Ovary (tissue), 9 donors: Measurements from ENCODE around the gene TNPO3. TPM values are rescaled to one million over a fixed set of nuclear protein-coding genes. Genes with fewer than 3 reads are reported as not detected.
"Not testable (repeated sequence)": the region's sequence is repeated elsewhere in the genome, so short reads cannot be mapped to it uniquely, and the experiment has no call there.

Experiments
- DNase-seq, 5 donors: peaks; one replicate each; pipeline ENCODE4 v3.0.0-alpha.2; 2019 to 2020
- H3K27ac ChIP-seq, 2 donors: fragments of 200-600 bp; one replicate each; pipeline versions ENCODE4 v1.5.1 to v1.8.0; 2019 to 2022
- H3K27me3 ChIP-seq: fragments of 200-600 bp; one replicate; pipeline ENCODE4 v1.8.0; 2022
- H3K36me3 ChIP-seq: fragments of 200-600 bp; sonication (generic); one replicate; pipeline ENCODE4 v1.5.1; 2019
- H3K4me1 ChIP-seq: one replicate; pipeline ENCODE4 v1.8.1; 2013; ENCODE audit warnings: mild to moderate bottlenecking, moderate library complexity; ENCODE audit not compliant: insufficient read depth
- H3K4me3 ChIP-seq: fragments of 200-600 bp; sonication (generic); one replicate; pipeline ENCODE4 v1.5.1; 2017
- H3K9me3 ChIP-seq, 2 donors: fragments of 200-600 bp in 1 of 2; sonication (generic) in 1 of 2; one replicate each; pipeline versions ENCODE4 v1.5.1 to v1.8.1; 2013 to 2019; ENCODE audit warnings: mild to moderate bottlenecking in 1 of 2, moderate library complexity in 1 of 2
- CTCF ChIP-seq, 3 donors: fragments of 450-650 bp in 2 of 3; fragments of 200-600 bp in 1 of 3; IDR thresholded peaks; one replicate each; pipeline versions ENCODE4 v1.5.1 to v1.8.0; 2016 to 2022; ENCODE audit warnings: antibody characterized with exemption in 3 of 3, mild to moderate bottlenecking in 1 of 3
- EP300 ChIP-seq: sonication (generic); formaldehyde crosslinking; IDR thresholded peaks from one replicate; pipeline ENCODE4 v1.6.1; 2017; ENCODE audit warnings: antibody characterized with exemption
- POLR2A ChIP-seq: fragments of 450-650 bp; IDR thresholded peaks from one replicate; pipeline ENCODE4 v1.6.1; 2017; ENCODE audit warnings: antibody characterized with exemption, mild to moderate bottlenecking, moderate library complexity
- whole genome bisulfite sequencing, 3 donors: extraction: QIAGEN DNeasy Blood & Tissue Kit in 1 of 3; methylation state at CpG; one replicate each; pipeline versions ENCODE4 v1.1.5 to v1.1.7; 2013 to 2017; 5-methylcytosine and 5-hydroxymethylcytosine counted together
- intact Hi-C, 4 donors: fragments of 100-400 bp; cut with DNase I; formaldehyde crosslinking; loops; one replicate each; pipeline versions ENCODE4 v1.11.0 to v1.15.1; 2022 to 2023
- polyA plus RNA-seq, 2 donors: library from polyadenylated mRNA; stranded (reverse); fragments of 200-250 nt in 1 of 2; fragments of 350-450 nt in 1 of 2; fragmentation: Illumina TruSeq in 1 of 2; extraction: RNeasy Lipid Tissue Mini Kit (QIAGEN cat#74804) in 1 of 2; gene quantifications; one replicate each; pipeline ENCODE4 v1.2.3, GENCODE V29; 2013 to 2014
- total RNA-seq, 7 donors: library from RNA; depleted of rRNA in 2 of 7; stranded (reverse); fragments of >200 nt in 2 of 7; fragmentation: NEBNext Ultra II Directional in 3 of 7; extraction: Animal tissue kit (Norgen Biotek cat#: 25700) in 3 of 7; gene quantifications; one replicate each; pipeline versions ENCODE4 v1.1.0 to v1.2.4, GENCODE V29; 2016 to 2023
- donor health status: DM: no; HTN: no; CAD: no; lungs with moderate emphysema.
- donor health status: DM: no; HTN: no; CAD: no.
- donor health status: Bipolar disorder and iron deficiency.
- donor health status: DM: yes; HTN: yes; CAD: no.
- donor health status: DM: no; HTN: no; CAD: no.
- donor health status: DM: yes; HTN: yes; CAD: no.

Gene TNPO3
- total and polyA plus RNA-seq, 9 donors, result 18.6 to 40.1 (median 30.9) TPM

- no peaks in the 10 kb centered on the region for H3K36me3 ChIP-seq
- 7 to 9% (median 7%) methylated on average over 9 of the region's 9 CpGs for WGBS, 3 donors
- intact Hi-C loops, result no loop called here
- DNase-seq, result no peak
- H3K27me3 ChIP-seq, result no peaks in the 10 kb centered on the region
- no peaks in the 10 kb centered on the region for H3K9me3 ChIP-seq
- peaks cover 4% of the 10 kb centered on the region for H3K4me1 ChIP-seq
- H3K27ac ChIP-seq, result peak overlapping the region; percentile 95 to 96
- TF ChIP-seq EP300, result peak; percentile 1
- TF ChIP-seq POLR2A, result no peak
- no peak for TF ChIP-seq CTCF (IDR thresholded peaks at IDR 0.05)
- H3K4me3 ChIP-seq, result peak overlapping the region; percentile 70
These were observed 444 bp upstream of the TNPO3 start for GRCh38 chr7:129055294-129055816.

GRCh38 chr7:129053938-129054437 lies 923 bp downstream of the TNPO3 start:
- Histone ChIP-seq H3K4me1 (peaks cover 4% of the 10 kb centered on the region), H3K27ac (peak overlapping the region; percentile 95 to 96), H3K27me3 (no peaks in the 10 kb centered on the region), H3K4me3 (peak overlapping the region; percentile 70), H3K9me3 (no peaks in the 10 kb centered on the region), H3K36me3 (no peaks in the 10 kb centered on the region)
- 0 to 1% (median 0%) methylated on average over 10 of the region's 10 CpGs for WGBS, 3 donors
- DNase-seq, result no peak
- intact Hi-C loops, result no loop called here
- TF ChIP-seq CTCF (IDR thresholded peaks at IDR 0.05), result no peak

DNA sequence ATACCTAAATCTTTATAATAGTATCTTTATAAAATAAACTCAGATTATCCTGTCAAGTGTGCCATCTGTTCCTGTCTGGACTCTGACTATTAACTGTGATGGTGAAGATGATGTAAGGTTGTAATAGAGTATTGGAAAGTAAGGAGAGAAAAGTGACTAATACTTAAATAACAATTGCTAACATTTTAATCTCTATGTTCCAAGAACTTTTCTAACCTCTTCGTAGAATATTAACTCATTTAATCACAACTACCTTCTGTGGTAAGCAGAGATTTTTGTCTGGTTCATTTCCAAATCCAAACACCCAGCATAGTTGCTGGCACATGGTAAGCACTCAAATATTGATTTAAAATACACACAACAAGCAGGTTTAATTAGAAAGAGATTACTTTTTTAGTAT lies 2.5 kb downstream of the TNPO3 start:
- H3K4me3 ChIP-seq, result no peak overlapping the region
- TF ChIP-seq POLR2A (no peak), EP300 (no peak), CTCF (IDR thresholded peaks at IDR 0.05) (no peak)
- no peak overlapping the region for H3K27ac ChIP-seq
- peaks cover 8% of the 10 kb centered on the region for H3K4me1 ChIP-seq
- no peak for DNase-seq
- no peaks in the 10 kb centered on the region for H3K27me3 ChIP-seq
- no peaks in the 10 kb centered on the region for H3K36me3 ChIP-seq
- no peaks in the 10 kb centered on the region for H3K9me3 ChIP-seq
- 70 to 82% (median 77%) methylated on average over 1 of the region's 1 CpG for WGBS, 3 donors
- intact Hi-C loops, result no loop called here

- H3K27ac ChIP-seq, H3K4me3 ChIP-seq, DNase-seq, H3K27me3 ChIP-seq, H3K9me3 ChIP-seq, H3K36me3 ChIP-seq, intact Hi-C loops: not testable (repeated sequence)
- WGBS, 3 donors, result 96 to 97% (median 97%) methylated on average over 7 of the region's 7 CpGs
- H3K4me1 ChIP-seq, result peaks cover 11% of the 10 kb centered on the region
These were observed 3.5 kb downstream of the TNPO3 start for GRCh38 chr7:129051459-129051858.

GRCh38 chr7:129047761-129048160 lies 7.2 kb downstream of the TNPO3 start:
- intact Hi-C loops, result no loop called here
- H3K36me3 ChIP-seq, result no peaks in the 10 kb centered on the region
- peaks cover 10% of the 10 kb centered on the region for H3K4me1 ChIP-seq
- H3K27ac ChIP-seq, result no peak overlapping the region
- no peak overlapping the region for H3K4me3 ChIP-seq
- no peaks in the 10 kb centered on the region for H3K27me3 ChIP-seq
- DNase-seq, result no peak
- TF ChIP-seq POLR2A, result no peak
- no peak for TF ChIP-seq CTCF (IDR thresholded peaks at IDR 0.05)
- no peak for TF ChIP-seq EP300
- WGBS, 3 donors, result 95 to 96% (median 95%) methylated on average over 2 of the region's 2 CpGs
- H3K9me3 ChIP-seq, result no peaks in the 10 kb centered on the region
